HCT116 (cell line): ENCODE measurements around the gene RAB3C. TPM values are rescaled to one million over a fixed set of nuclear protein-coding genes. Genes with fewer than 3 reads are reported as not detected.

Experiments
- ATAC-seq: fragments of 200-7000 bp; cut with Tn5 transposase; 2 replicates; pipeline ENCODE4 v1.9.1; 2020; ENCODE audit warnings: mild to moderate bottlenecking, moderate library complexity
- BruUV-seq: library from RNA; stranded (reverse); fragments of 400-500 nt; replicated peaks from 2 replicates; lab custom pipeline; 2021; lab: Mats Ljungman, UMichigan
- CTCF ChIA-PET: fragments of 300-600 bp; sonication (Branson Sonifier 250); formaldehyde crosslinking; loops from one replicate; lab custom pipeline; 2021; ENCODE audit warnings: antibody characterized with exemption; lab: Charles Lee
- POLR2A ChIA-PET: fragments of 300-600, 350-600 bp; sonication (Branson Sonifier 250); formaldehyde crosslinking; loops from one replicate; lab custom pipeline; 2021; ENCODE audit warnings: antibody characterized with exemption; lab: Charles Lee
- RAD21 ChIA-PET, 2 experiments: fragments of 300-600 bp; sonication (Branson Sonifier 250); formaldehyde crosslinking; loops; one replicate each; lab custom pipeline; 2023; ENCODE audit warnings: low total read pairs in 2 of 2; ENCODE audit not compliant: uncharacterized antibody in 2 of 2, unreplicated experiment in 2 of 2, low non-redundant PET in 1 of 2; lab: Charles Lee
- DNase-seq: peaks from one replicate; pipeline ENCODE4 v3.0.0-alpha.2; 2010; ENCODE audit warnings: low read depth, low spot score
- H2AFZ ChIP-seq: fragments of 200-600 bp; shearing (Covaris generic), sonication (generic); 2 replicates; pipeline ENCODE4 v1.6.1; 2017; ENCODE audit warnings: low read depth, mixed run types, mixed read lengths, antibody characterized with exemption, low read length; ENCODE audit not compliant: poor library complexity, severe bottlenecking
- H3K27ac ChIP-seq: 2 replicates; pipeline ENCODE4 v1.5.1; 2012; ENCODE audit warnings: low read depth, low read length
- H3K27me3 ChIP-seq: fragments of 200-600 bp; sonication (generic); 2 replicates; pipeline ENCODE4 v1.6.1; 2016; ENCODE audit warnings: mixed run types, low read length, mixed read lengths; ENCODE audit not compliant: insufficient read depth
- H3K36me3 ChIP-seq, 2 experiments: fragments of 200-500 bp in 1 of 2; fragments of 200-600 bp in 1 of 2; sonication (Bioruptor generic) in 1 of 2; sonication (generic) in 1 of 2; 2 replicates each; pipeline versions ENCODE4 v1.5.1 to v1.6.1; 2014 to 2016; ENCODE audit warnings: low read length in 2 of 2, inconsistent platforms in 1 of 2, mixed read lengths in 1 of 2, mixed run types in 1 of 2; ENCODE audit not compliant: insufficient read depth in 2 of 2, control insufficient read depth in 1 of 2
- H3K4me1 ChIP-seq, 2 experiments: fragments of 200-600 bp in 1 of 2; sonication (generic) in 1 of 2; 2 replicates each; pipeline versions ENCODE4 v1.5.1 to v1.6.1; 2012 to 2017; ENCODE audit warnings: low read length in 2 of 2, inconsistent platforms in 1 of 2, mild to moderate bottlenecking in 1 of 2, mixed read lengths in 1 of 2, mixed run types in 1 of 2, moderate library complexity in 1 of 2; ENCODE audit not compliant: insufficient read depth in 2 of 2, control insufficient read depth in 1 of 2
- H3K4me2 ChIP-seq: fragments of 200-600 bp; sonication (generic); 2 replicates; pipeline ENCODE4 v1.6.1; 2017; ENCODE audit warnings: mixed run types, low read length, mixed read lengths
- H3K4me3 ChIP-seq, 2 experiments: fragments of 200-600 bp in 1 of 2; sonication (generic) in 1 of 2; replicated peaks in 1 of 2; 2 replicates each; pipeline ENCODE4 v1.5.1; 2011 to 2016; ENCODE audit warnings: low read length in 2 of 2, control low read depth in 1 of 2, low read depth in 1 of 2, mild to moderate bottlenecking in 1 of 2, mixed read lengths in 1 of 2, mixed run types in 1 of 2
- H3K79me2 ChIP-seq: fragments of 200-600 bp; sonication (generic); 2 replicates; pipeline ENCODE4 v1.6.1; 2017; ENCODE audit warnings: mild to moderate bottlenecking, mixed run types, low read length, moderate library complexity, mixed read lengths; ENCODE audit not compliant: insufficient read depth
- H3K9ac ChIP-seq: fragments of 200-600 bp; sonication (generic); 2 replicates; pipeline ENCODE4 v1.6.1; 2016; ENCODE audit warnings: low read length, mixed read lengths
- H3K9me2 ChIP-seq: fragments of 200-600 bp; sonication (generic), shearing (Covaris generic); 2 replicates; pipeline ENCODE4 v1.6.1; 2017; ENCODE audit warnings: mixed run types, mild to moderate bottlenecking, moderate library complexity; ENCODE audit not compliant: insufficient read depth
- H3K9me3 ChIP-seq, 2 experiments: fragments of 200-500 bp in 1 of 2; fragments of 200-600 bp in 1 of 2; sonication (Bioruptor generic) in 1 of 2; sonication (generic) in 1 of 2; 2 replicates each; pipeline ENCODE4 v1.6.1; 2014 to 2017; ENCODE audit warnings: low read length in 2 of 2, mixed read lengths in 2 of 2, inconsistent platforms in 1 of 2, low read depth in 1 of 2, mild to moderate bottlenecking in 1 of 2, mixed run types in 1 of 2, moderate library complexity in 1 of 2; ENCODE audit not compliant: control insufficient read depth in 1 of 2, insufficient read depth in 1 of 2
- H4K20me1 ChIP-seq: fragments of 200-600 bp; sonication (generic), shearing (Covaris generic); 2 replicates; pipeline ENCODE4 v1.6.1; 2017; ENCODE audit warnings: mixed run types, mild to moderate bottlenecking, moderate library complexity; ENCODE audit not compliant: insufficient read depth
- CEBPB ChIP-seq: IDR thresholded peaks from 2 replicates; pipeline ENCODE4 v1.6.1; 2012; ENCODE audit warnings: low read depth
- CTCF ChIP-seq, 3 experiments: fragments of 200-600 bp in 1 of 3; sonication (generic) in 1 of 3; IDR thresholded peaks in 2 of 3; conservative IDR thresholded peaks in 1 of 3; 2 replicates each; pipeline ENCODE4 v1.5.1; 2012 to 2017; ENCODE audit warnings: low read depth in 2 of 3, low read length in 2 of 3, antibody characterized with exemption in 1 of 3, borderline replicate concordance in 1 of 3, control low read depth in 1 of 3, mild to moderate bottlenecking in 1 of 3, mixed read lengths in 1 of 3, mixed run types in 1 of 3, moderate library complexity in 1 of 3; ENCODE audit not compliant: insufficient read depth in 1 of 3
- ELF1 ChIP-seq: IDR thresholded peaks from 2 replicates; pipeline ENCODE4 v1.6.1; 2012; ENCODE audit warnings: low read depth, borderline replicate concordance
- EZH2phosphoT487 ChIP-seq: fragments of 200-600 bp; IDR thresholded peaks from 2 replicates; pipeline ENCODE4 v1.6.1; 2018; ENCODE audit warnings: antibody characterized with exemption, borderline replicate concordance
- FOSL1 ChIP-seq: IDR thresholded peaks from 2 replicates; pipeline ENCODE4 v1.6.1; 2012; ENCODE audit warnings: low read depth
- JUND ChIP-seq: IDR thresholded peaks from 2 replicates; pipeline ENCODE4 v1.6.1; 2012
- POLR2A ChIP-seq: IDR thresholded peaks from 2 replicates; pipeline ENCODE4 v1.7.0; 2011; ENCODE audit warnings: borderline replicate concordance; ENCODE audit not compliant: insufficient read depth, insufficient read length; ENCODE audit errors: extremely low read depth
- POLR2AphosphoS5 ChIP-seq: IDR thresholded peaks from 2 replicates; pipeline ENCODE4 v1.6.1; 2011; ENCODE audit warnings: mild to moderate bottlenecking, low read depth, low read length, moderate library complexity
- REST ChIP-seq: IDR thresholded peaks from 2 replicates; pipeline ENCODE4 v1.6.1; 2012; ENCODE audit warnings: low read depth
- SP1 ChIP-seq: IDR thresholded peaks from 2 replicates; pipeline ENCODE4 v1.6.1; 2012; ENCODE audit warnings: low read depth
- SRF ChIP-seq: IDR thresholded peaks from 2 replicates; pipeline ENCODE4 v1.6.1; 2012; ENCODE audit warnings: low read depth
- ZFX ChIP-seq: fragments of 450-650 bp; IDR thresholded peaks from 2 replicates; pipeline ENCODE4 v1.6.1; 2017
- ZNF274 ChIP-seq: fragments of 200-500 bp; sonication (Bioruptor generic); IDR thresholded peaks from 2 replicates; pipeline ENCODE4 v1.6.1; 2014; ENCODE audit warnings: mild to moderate bottlenecking, low read depth, low read length, inconsistent platforms
- intact Hi-C: fragments of 100-400 bp; cut with micrococcal nuclease; formaldehyde crosslinking; loops from 2 replicates; pipeline ENCODE4 v1.10.0; 2022
- total RNA-seq: library from RNA; stranded (reverse); gene quantifications from one replicate; pipeline ENCODE4 v1.2.1, GENCODE V29; 2021; ENCODE audit not compliant: unreplicated experiment
- TF ChIP-seq, protein P1 (sequence below): IDR thresholded peaks from 2 replicates; pipeline ENCODE4 v1.6.1; 2012
- TF ChIP-seq, protein P2 (sequence below): IDR thresholded peaks from 2 replicates; pipeline ENCODE4 v1.6.1; 2012
- TF ChIP-seq, protein P3 (sequence below): IDR thresholded peaks from 2 replicates; pipeline ENCODE4 v1.6.1; 2011; ENCODE audit warnings: mild to moderate bottlenecking, low read length, moderate library complexity; ENCODE audit not compliant: insufficient replicate concordance; ENCODE audit errors: extremely low read depth

The RAB3C gene
- total RNA-seq, 1 experiment from 2014 or later: not detected

GRCh38 chr5:58739051-58739450, 156.2 kb downstream of the RAB3C start:
- ChIA-PET CTCF (no interaction called here), POLR2A (no interaction called here), RAD21 (no interaction called here)
- Histone ChIP-seq H3K4me1 (no peaks in the 10 kb centered on the region), H3K79me2 (no peaks in the 10 kb centered on the region), H3K4me3 (no peak overlapping the region), H3K27ac (no peak overlapping the region), H2AFZ (no peak overlapping the region), H3K9me3 (no peaks in the 10 kb centered on the region), H3K36me3 (no peaks in the 10 kb centered on the region), H3K9ac (no peak overlapping the region), H3K4me2 (no peak overlapping the region), H4K20me1 (no peaks in the 10 kb centered on the region), H3K27me3 (peaks cover 12% of the 10 kb centered on the region), H3K9me2 (no peaks in the 10 kb centered on the region)
- BruUV-seq: no TSS peak
- intact Hi-C loops: no loop called here
- TF ChIP-seq EZH2phosphoT487: no peak
- TF ChIP-seq, protein P1, sequence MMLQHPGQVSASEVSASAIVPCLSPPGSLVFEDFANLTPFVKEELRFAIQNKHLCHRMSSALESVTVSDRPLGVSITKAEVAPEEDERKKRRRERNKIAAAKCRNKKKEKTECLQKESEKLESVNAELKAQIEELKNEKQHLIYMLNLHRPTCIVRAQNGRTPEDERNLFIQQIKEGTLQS: no peak
- no peak for TF ChIP-seq REST
- no peak for TF ChIP-seq CTCF (IDR thresholded peaks at IDR 0.05 in 2 of 3, conservative IDR thresholded peaks at IDR 0.05 in 1 of 3; ENCODE audit: borderline replicate concordance in 1 of 3, insufficient read depth in 1 of 3, low read depth in 2 of 3, low read length in 2 of 3)
- TF ChIP-seq JUND: no peak
- TF ChIP-seq, protein P2, sequence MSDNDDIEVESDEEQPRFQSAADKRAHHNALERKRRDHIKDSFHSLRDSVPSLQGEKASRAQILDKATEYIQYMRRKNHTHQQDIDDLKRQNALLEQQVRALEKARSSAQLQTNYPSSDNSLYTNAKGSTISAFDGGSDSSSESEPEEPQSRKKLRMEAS: no peak
- TF ChIP-seq POLR2AphosphoS5: no peak
- TF ChIP-seq SP1: no peak
- no peak for TF ChIP-seq POLR2A
- no peak for TF ChIP-seq ZNF274
- TF ChIP-seq, protein P3, sequence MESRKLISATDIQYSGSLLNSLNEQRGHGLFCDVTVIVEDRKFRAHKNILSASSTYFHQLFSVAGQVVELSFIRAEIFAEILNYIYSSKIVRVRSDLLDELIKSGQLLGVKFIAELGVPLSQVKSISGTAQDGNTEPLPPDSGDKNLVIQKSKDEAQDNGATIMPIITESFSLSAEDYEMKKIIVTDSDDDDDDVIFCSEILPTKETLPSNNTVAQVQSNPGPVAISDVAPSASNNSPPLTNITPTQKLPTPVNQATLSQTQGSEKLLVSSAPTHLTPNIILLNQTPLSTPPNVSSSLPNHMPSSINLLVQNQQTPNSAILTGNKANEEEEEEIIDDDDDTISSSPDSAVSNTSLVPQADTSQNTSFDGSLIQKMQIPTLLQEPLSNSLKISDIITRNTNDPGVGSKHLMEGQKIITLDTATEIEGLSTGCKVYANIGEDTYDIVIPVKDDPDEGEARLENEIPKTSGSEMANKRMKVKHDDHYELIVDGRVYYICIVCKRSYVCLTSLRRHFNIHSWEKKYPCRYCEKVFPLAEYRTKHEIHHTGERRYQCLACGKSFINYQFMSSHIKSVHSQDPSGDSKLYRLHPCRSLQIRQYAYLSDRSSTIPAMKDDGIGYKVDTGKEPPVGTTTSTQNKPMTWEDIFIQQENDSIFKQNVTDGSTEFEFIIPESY: no peak
- no peak for TF ChIP-seq SRF
- TF ChIP-seq FOSL1: no peak
- TF ChIP-seq CEBPB: no peak
- no peak for TF ChIP-seq ZFX
- TF ChIP-seq ELF1: no peak
- ATAC-seq: no peak
- no peak for DNase-seq
